PC-9 (cell line): ENCODE data around the gene BTBD3.

Experiments
- EZH2 ChIP-seq: fragments of 200-600 bp; sonication (generic); IDR thresholded peaks from 2 replicates; pipeline ENCODE4 v1.8.0; 2017; ENCODE audit warnings: antibody characterized with exemption, low read depth
- TF ChIP-seq, protein P1 (sequence below): fragments of 200-600 bp; sonication (generic); conservative IDR thresholded peaks from 2 replicates; pipeline ENCODE4 v1.6.1; 2017; ENCODE audit warnings: mixed run types, antibody characterized with exemption, mild to moderate bottlenecking, moderate library complexity

DNA sequence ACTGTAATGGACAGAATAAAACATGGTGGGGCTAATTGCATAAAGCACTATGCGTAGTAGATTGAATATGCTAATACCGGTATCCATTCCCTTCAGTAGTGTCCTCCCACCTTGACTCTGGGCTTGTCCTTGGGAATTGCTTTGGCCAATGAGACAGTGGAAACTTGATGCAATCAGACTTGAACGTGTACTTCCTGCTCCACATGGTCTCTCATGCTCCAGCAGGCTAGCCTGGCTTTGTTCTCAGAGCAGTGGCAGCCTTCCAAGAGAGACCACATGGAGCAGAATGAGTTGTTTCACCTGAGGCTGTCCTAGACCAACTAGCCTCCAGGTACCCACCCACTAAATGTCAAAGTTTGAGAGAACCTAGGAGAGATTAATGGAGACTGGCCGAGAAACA lies 37.0 kb upstream of the BTBD3 start:
- TF ChIP-seq, protein P1, sequence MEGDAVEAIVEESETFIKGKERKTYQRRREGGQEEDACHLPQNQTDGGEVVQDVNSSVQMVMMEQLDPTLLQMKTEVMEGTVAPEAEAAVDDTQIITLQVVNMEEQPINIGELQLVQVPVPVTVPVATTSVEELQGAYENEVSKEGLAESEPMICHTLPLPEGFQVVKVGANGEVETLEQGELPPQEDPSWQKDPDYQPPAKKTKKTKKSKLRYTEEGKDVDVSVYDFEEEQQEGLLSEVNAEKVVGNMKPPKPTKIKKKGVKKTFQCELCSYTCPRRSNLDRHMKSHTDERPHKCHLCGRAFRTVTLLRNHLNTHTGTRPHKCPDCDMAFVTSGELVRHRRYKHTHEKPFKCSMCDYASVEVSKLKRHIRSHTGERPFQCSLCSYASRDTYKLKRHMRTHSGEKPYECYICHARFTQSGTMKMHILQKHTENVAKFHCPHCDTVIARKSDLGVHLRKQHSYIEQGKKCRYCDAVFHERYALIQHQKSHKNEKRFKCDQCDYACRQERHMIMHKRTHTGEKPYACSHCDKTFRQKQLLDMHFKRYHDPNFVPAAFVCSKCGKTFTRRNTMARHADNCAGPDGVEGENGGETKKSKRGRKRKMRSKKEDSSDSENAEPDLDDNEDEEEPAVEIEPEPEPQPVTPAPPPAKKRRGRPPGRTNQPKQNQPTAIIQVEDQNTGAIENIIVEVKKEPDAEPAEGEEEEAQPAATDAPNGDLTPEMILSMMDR = no peak
- TF ChIP-seq EZH2 = no peak
